Stimulated activated effector memory CD8-positive, alpha-beta T cell treated with anti-CD3 and anti-CD28 coated beads, Interleukin-12 subunit alpha, Interleukin-12 subunit beta, amount 100 ng/mL, for 72 hours (primary cell): ENCODE data around the gene LDLRAD2.

Experiments
- ATAC-seq: fragments of 150-1000 bp; cut with Tn5 transposase; 2 replicates; pipeline ENCODE4 v1.10.0; 2021
- DNase-seq, 2 donors: peaks; one replicate each; pipeline ENCODE4 v3.0.0; 2021 to 2022; ENCODE audit warnings: low spot score in 2 of 2
- H3K27ac Mint-ChIP-seq: one replicate; pipeline ENCODE4 v1.8.0; 2022; ENCODE audit warnings: mild to moderate bottlenecking, mixed read lengths
- H3K36me3 Mint-ChIP-seq: one replicate; pipeline ENCODE4 v1.8.0; 2022; ENCODE audit warnings: mild to moderate bottlenecking, mixed read lengths
- H3K4me1 Mint-ChIP-seq: one replicate; pipeline ENCODE4 v1.8.0; 2022; ENCODE audit warnings: mixed read lengths
- H3K4me3 Mint-ChIP-seq: one replicate; pipeline ENCODE4 v1.8.0; 2022; ENCODE audit warnings: mild to moderate bottlenecking, mixed read lengths
- H3K9me3 Mint-ChIP-seq: one replicate; pipeline ENCODE4 v1.8.0; 2022; ENCODE audit warnings: mixed read lengths

Gene LDLRAD2

DNA sequence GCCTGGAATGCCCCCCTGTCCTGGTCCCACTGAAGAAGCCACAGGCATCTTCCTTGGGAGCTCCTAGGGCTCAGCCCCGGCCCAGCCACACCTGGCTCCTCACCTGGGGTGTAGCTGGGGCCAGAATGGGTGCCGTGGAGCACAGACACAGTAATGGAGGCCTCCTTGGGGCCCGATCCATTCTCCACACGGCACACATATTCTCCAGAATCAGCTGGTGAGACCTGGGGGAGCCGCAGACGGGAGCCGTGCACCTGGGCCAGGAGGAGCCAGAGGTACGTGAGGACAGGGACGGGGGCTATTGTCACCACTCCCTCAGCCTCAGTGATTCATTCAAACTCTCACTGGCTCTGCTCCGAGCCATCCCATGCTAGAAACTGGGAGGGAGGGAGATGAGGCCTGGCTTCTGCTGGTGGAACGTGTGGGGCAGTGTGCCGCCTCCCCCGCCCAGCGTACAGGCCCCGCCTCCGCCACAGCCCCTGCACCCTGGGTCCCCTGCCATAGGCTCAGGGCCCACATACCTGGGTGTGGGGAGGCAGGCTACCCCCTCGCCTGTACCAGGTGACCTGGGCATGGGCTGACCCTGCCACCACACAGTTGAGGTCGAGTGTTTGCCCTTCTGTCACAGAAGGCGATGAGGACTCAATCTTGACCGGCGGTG, 42.2 kb downstream of the LDLRAD2 start:
- DNase-seq (no peak), ATAC-seq (no peak)
- H3K9me3 Mint-ChIP-seq: no peaks in the 10 kb centered on the region
- no peak overlapping the region for H3K4me3 Mint-ChIP-seq
- H3K27ac Mint-ChIP-seq: no peak overlapping the region
- H3K4me1 Mint-ChIP-seq: peaks cover 18% of the 10 kb centered on the region
- H3K36me3 Mint-ChIP-seq: no peaks in the 10 kb centered on the region

DNA sequence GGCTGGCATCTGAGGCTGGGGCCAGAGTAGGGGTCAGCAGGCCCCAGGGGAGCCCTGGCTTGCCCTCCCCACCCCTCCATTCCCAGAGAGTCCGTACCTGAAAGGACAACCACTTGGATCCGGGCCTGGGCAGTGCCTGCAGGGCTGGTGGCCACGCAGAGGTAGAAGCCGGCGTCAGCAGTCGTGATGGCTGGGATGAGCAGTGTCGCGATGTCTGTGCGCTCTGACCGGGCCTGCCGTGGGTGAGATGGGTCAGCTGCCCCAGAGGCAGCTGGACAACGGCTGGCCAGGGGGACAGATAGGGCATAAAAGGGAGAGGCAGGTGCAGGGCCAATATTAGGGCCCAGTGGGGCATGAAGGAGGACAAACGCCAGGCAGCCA, 42.7 kb downstream of the LDLRAD2 start:
- DNase-seq (no peak), ATAC-seq (no peak)
- Mint-ChIP-seq H3K27ac (no peak overlapping the region), H3K36me3 (no peaks in the 10 kb centered on the region), H3K4me1 (peaks cover 18% of the 10 kb centered on the region), H3K4me3 (no peak overlapping the region), H3K9me3 (no peaks in the 10 kb centered on the region)

DNA sequence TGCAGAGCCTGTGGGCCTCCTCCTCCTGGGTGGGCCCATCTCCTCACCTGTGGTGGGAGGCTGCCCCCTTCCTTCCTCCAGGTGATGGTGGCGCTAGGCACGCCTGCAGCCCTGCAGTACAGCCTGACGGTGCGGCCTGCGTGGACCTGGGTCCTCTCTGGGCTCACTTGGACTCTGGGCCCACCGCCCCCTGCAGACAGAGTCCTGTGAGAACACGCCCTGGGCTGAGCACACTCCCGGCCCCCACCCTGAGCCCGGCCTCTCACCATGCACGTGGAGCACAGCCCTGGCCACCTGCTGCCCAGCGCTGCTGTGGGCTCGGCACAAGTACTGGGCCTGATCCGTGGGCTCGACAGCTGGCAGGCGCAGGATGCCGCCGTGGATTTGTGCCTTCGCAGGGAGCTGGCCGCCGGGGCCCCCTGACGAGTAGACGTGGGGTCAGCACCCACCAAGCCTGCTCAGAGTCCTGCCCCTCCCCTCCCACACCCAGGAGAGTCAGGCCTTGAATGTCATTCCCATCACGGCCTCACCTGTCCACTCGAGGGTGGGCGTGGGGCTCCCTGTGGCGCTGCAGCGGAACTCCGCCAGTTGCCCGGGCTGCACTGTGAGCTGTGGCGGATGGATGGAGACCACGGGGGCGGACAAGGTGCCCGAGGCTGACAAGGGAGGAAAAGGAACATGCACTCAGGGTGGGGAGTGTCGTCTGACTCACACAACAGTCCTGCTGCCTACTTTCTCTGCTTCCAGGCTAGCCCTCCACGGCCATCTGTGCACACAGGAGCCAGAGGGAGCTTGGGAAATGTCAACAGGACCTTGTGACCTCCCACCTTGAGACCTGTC, 43.4 kb downstream of the LDLRAD2 start:
- no peaks in the 10 kb centered on the region for H3K36me3 Mint-ChIP-seq
- DNase-seq: no peak
- ATAC-seq: no peak
- H3K27ac Mint-ChIP-seq: no peak overlapping the region
- H3K4me3 Mint-ChIP-seq: no peak overlapping the region
- peaks cover 18% of the 10 kb centered on the region for H3K4me1 Mint-ChIP-seq
- no peaks in the 10 kb centered on the region for H3K9me3 Mint-ChIP-seq

DNA sequence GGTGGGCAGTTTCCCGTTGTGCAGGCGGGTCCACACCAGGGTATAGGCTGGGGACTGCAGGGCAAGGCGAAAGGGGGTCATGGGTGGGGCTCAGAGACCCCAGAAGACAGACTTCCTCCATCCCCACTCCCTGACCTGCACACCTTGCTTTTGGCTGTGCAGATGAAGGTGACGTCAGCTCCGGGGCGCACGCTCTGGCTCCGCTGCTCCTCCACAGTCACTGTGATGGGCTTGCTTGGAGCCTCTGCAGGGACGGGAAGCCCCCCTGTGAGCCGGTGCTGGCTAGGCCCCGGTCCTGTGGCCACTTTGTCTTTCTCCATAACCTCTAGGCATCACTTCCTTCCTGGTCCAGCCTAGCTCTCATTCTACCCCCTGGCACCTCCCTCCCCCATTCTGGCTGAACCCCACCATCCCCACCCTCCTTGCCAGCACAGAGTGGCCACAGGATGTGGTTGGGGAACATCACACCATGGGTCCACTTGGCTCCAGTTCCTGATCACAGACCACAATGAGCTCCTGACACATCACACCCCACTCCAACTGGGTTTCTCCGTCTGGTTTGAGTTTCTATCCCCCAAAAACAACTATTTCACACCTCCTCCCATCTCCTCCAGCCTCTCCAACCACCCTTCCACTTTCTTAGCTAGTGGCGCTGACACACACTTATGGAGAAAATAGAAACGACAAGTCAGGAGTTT, 45.2 kb downstream of the LDLRAD2 start:
- H3K36me3 Mint-ChIP-seq: no peaks in the 10 kb centered on the region
- no peak for ATAC-seq
- H3K4me1 Mint-ChIP-seq: peaks cover 14% of the 10 kb centered on the region
- H3K9me3 Mint-ChIP-seq: no peaks in the 10 kb centered on the region
- H3K4me3 Mint-ChIP-seq: no peak overlapping the region
- H3K27ac Mint-ChIP-seq: no peak overlapping the region
- no peak for DNase-seq

DNA sequence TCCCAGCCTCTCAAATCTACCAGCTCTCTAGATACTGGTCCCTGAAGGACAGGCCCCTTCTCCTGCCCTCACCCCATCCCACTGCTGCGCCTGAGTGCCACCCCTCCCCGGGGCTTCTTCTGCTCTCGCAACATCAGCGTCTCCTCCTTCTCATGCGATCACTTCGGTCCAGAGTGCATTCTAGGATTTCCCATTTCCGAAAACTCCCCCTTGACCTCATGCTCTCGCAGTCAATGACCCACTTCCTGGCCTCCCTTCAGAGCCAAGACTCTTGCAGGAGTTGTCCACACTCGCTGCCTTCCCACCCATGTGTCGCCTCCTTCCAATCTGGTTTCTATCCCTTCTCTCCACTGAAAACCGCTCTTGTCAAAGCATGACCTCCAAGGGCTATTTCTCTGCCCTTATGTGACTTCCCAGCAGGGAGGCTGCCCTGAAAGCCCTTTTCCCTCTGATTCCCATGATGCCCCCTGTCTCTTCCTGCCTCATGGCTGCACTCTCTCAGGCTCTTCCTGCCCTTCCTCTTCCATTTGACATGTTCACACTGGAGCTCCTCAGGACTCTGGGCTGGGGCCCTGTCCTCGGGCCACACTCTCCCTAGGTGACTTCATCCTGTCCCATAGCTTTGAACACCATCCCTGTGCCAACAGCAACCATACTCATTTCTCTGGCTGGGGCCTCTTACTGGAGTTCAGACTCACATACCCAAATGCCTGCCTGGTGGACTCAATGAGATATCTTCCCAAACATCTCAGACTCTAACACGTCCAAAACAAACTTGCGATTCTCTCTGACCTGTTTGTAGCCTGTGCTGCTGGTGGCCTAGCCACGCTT, 46.0 kb downstream of the LDLRAD2 start:
- Mint-ChIP-seq H3K36me3 (no peaks in the 10 kb centered on the region), H3K4me1 (peaks cover 12% of the 10 kb centered on the region), H3K27ac (peak overlapping the region; percentile 14), H3K4me3 (no peak overlapping the region), H3K9me3 (no peaks in the 10 kb centered on the region)
- DNase-seq: no peak
- no peak for ATAC-seq

DNA sequence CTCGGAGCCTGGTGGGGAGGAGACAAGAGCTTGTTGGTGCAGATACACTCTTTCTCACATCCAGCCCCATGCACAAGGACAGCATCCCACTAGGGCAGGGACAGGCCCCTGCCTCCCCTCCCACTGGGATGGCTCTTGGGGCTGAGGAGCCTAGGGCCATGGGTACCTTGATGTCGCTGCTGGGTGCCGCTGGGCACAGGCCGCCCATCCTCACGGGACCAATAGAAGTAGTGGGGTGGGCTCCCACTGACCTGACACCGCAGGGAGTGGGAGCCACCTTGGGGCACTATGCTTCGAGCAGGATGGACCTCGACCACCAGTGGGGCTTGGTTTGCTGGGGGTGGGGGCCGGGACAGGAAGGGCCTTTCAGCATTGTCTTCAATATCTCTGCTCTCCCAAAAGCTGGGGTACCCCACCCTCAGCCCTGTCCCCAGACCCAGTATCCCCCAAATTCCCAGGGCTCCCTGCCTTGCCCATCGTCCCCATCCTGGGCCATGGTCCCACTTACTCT, 47.7 kb downstream of the LDLRAD2 start:
- Mint-ChIP-seq H3K36me3 (no peaks in the 10 kb centered on the region), H3K9me3 (no peaks in the 10 kb centered on the region), H3K4me3 (no peak overlapping the region), H3K4me1 (peaks cover 12% of the 10 kb centered on the region), H3K27ac (no peak overlapping the region)
- ATAC-seq (no peak), DNase-seq (no peak)

DNA sequence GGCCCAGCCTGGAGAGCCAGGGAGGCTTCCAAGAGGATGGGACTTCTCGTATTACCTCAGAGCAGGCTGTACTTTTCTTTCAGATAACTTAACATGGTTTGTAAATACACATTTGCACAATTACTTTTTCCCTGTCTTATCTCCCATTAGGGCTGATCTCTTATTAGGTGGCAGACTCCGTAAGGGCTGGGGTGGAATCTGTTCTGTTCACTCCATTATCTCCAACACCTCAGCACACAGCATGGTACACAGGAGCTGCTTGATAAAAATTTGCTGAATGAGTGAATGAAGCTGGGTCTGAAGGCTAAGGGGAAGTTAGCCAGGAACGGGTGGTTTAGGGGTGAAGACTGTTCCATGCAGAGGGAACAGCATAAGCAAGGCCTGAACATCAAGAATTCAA, 48.9 kb downstream of the LDLRAD2 start:
- Mint-ChIP-seq H3K36me3 (no peaks in the 10 kb centered on the region), H3K4me1 (peaks cover 12% of the 10 kb centered on the region), H3K4me3 (no peak overlapping the region), H3K9me3 (no peaks in the 10 kb centered on the region), H3K27ac (no peak overlapping the region)
- ATAC-seq (no peak), DNase-seq (no peak)

DNA sequence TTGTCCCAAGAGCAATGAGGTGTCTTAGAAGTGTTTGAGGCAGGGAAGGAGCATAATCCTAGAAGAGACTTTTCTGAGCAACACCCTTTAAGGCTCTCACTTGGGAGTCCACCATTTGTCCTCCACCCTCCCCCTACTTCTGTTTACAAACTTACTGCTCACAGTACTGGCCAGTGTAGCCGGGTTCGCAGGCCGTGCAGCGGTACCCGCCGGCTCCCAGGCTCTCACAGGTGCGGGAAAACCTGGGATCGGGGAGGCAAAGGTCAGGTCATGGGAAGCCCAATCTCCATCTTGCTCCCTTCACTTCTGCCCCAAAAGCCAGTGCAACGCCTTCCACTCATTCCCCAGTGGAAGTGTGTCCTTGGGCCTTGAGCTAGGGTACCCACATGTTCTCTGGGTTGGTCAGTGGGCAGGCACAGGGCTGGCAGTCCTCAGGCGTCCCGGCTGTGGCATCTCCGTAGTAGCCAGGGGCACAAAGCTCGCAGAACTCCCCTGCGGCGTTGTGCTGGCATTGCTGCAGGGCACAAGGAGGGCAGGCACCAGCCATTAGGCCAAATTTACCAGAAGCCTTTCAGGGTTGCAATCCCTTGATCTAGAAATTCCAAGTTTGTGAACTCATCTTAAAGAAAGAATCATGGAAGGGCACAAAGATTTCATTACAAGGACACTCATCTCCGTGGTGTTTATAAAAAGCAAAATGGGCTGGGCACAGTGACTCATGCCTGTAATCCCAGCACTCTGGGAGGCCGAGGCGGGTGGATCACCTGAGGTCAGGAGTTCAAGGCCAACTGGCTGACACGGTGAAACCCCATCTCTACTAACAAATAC, 49.8 kb downstream of the LDLRAD2 start:
- no peak for ATAC-seq
- DNase-seq: no peak
- Mint-ChIP-seq H3K36me3 (no peaks in the 10 kb centered on the region), H3K4me3 (no peak overlapping the region), H3K27ac (no peak overlapping the region), H3K9me3 (no peaks in the 10 kb centered on the region), H3K4me1 (peaks cover 12% of the 10 kb centered on the region)

DNA sequence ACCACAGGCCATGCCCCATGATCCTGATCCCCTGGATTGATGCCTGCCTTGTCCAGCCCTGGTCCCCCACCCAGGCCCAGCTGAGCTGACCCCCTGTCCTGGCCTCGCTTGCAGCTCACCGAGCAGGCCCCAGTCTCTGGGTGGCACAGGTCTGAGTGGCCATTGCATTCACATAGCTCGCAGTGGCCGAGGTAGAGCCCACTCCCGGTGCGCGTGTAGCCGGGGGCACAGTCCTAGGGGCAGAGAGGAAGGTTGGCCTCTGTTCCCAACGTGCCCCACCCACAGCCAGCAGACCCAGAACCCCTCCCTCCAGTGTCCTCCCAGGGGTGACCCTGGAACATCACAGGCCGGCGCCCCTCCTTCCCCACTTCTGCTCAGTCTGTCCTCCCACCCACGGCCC, 51.9 kb downstream of the LDLRAD2 start:
- no peak for DNase-seq
- no peak for ATAC-seq
- Mint-ChIP-seq H3K4me3 (no peak overlapping the region), H3K4me1 (no peaks in the 10 kb centered on the region), H3K36me3 (no peaks in the 10 kb centered on the region), H3K9me3 (no peaks in the 10 kb centered on the region), H3K27ac (no peak overlapping the region)

DNA sequence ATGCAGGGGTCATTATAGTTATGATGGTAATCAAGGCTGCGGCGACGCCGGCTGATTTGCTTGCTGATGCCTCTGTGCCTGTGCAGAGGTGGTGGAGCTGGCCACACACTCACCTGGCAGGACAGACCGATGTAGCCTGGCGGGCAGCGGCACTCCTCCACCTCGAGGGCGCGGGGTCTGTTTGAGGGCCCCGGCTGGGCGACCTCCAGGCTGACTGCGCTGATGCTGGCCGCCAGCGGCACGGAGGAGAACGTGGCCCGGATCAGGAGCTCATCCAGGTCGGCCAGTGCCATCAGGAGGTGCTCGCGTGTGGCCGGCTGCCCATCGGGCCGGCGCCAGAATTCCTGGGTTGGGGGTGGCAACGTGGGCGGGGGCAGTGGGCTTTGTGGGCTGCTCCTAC, 52.7 kb downstream of the LDLRAD2 start:
- no peaks in the 10 kb centered on the region for H3K36me3 Mint-ChIP-seq

DNA sequence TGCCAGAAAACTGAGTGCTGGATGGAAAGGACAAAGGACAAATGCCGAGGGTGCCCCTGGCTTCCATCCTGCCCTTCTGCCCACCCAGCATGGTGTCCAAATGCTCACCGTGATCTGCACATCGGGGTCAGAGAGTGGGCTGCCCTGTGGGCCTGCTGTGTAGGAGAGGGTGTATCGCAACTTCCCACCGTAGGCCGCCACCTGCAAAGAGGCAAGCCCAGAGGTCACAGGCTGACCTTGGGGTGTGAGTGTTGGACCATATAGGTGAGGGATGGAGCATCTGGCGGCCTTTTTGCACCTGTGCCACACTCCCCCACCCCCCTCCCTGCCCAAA, 53.5 kb downstream of the LDLRAD2 start:
- H3K4me3 Mint-ChIP-seq: no peak overlapping the region
- no peaks in the 10 kb centered on the region for H3K4me1 Mint-ChIP-seq
- H3K27ac Mint-ChIP-seq: no peak overlapping the region
- ATAC-seq (no peak), DNase-seq (no peak)
- no peaks in the 10 kb centered on the region for H3K9me3 Mint-ChIP-seq
- H3K36me3 Mint-ChIP-seq: no peaks in the 10 kb centered on the region

More for the DNA sequence above, 52.7 kb downstream of the LDLRAD2 start:
- Mint-ChIP-seq H3K4me1 (no peaks in the 10 kb centered on the region), H3K9me3 (no peaks in the 10 kb centered on the region), H3K27ac (no peak overlapping the region), H3K4me3 (no peak overlapping the region)
- ATAC-seq (no peak), DNase-seq (no peak)

DNA sequence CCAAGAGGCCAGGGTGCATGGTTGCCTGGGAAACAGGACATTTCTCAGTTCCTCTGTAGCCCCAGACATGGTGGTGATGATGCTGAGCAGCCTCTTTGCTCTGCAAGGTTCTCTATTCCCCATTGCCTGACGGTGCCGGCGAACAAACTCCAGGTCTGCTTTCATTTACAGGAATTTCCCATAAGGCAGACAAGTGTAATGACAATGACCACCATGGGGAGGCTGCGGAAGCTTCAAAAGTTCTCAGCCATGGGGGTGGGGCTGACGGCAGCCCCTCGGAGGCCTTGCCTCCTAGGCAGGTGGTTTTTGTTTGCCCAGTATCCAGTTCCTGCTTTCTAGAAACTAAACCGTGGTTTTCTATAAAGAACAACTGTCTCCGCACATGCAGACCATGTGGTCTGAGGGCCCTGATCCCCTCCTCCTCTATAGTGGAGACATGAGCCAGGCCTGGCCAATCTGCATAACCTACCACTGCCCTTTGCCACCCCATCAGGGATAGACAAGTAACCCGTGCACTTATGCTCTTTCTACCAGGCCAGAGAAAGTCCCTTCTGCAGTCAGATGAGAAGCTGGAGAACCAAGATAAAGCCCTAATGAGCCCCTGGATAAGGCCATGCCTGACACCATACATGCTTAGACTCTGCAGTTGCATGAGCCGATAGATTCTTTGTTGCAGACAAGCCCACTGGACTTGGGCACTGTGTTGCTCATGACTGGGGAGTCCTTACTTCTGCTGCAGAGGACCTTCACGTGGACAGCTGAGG, 54.1 kb downstream of the LDLRAD2 start:
- no peak overlapping the region for H3K27ac Mint-ChIP-seq
- ATAC-seq (no peak), DNase-seq (no peak)
- no peaks in the 10 kb centered on the region for H3K36me3 Mint-ChIP-seq
- H3K4me1 Mint-ChIP-seq: no peaks in the 10 kb centered on the region
- no peaks in the 10 kb centered on the region for H3K9me3 Mint-ChIP-seq
- H3K4me3 Mint-ChIP-seq: no peak overlapping the region

DNA sequence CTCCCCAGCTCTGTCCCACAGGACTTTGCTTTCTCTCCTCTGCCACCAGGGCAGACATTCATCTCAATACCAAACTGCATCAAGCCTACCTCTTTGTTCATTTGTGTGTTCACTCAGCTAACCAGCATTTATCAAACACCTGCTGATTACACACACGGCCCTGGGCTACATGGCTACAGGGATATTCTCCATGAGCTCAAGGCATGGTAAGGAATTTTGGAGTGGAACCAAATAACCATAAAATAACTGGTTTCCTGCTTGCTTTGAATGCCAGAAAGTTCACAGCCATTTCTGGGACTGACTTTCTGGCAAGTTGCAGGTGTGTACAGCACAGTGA, 54.6 kb downstream of the LDLRAD2 start:
- DNase-seq (no peak), ATAC-seq (no peak)
- Mint-ChIP-seq H3K36me3 (no peaks in the 10 kb centered on the region), H3K4me1 (no peaks in the 10 kb centered on the region), H3K9me3 (no peaks in the 10 kb centered on the region), H3K4me3 (no peak overlapping the region), H3K27ac (no peak overlapping the region)

DNA sequence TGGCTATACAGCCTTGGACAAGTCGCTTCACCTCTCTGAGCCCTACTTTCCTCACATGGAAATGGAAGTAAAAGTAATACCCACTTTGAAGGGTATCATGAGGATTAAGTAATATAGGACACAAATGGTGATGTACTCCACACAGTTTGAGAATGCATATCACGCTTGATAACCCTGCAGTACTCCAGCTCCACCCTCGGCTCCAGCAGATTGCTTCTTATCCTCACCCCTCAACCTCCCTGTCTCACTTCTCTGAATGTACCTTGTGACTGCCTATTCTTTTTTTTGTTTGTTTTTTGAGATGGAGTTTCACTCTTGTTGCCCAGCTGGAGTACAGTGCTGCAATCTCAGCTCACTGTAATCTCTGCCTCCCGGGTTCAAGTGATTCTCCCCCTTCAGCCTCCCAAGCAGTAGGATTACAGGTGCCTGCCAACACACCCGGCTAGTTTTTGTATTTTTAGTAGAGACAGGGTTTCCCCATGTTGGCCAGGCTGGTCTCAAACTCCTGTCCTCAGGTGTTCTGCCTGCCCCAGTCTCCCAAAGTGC, 55.5 kb downstream of the LDLRAD2 start:
- H3K4me3 Mint-ChIP-seq: no peak overlapping the region

More for the DNA sequence above, 55.5 kb downstream of the LDLRAD2 start:
- Mint-ChIP-seq H3K4me1 (peaks cover 6% of the 10 kb centered on the region), H3K27ac (no peak overlapping the region), H3K9me3 (no peaks in the 10 kb centered on the region), H3K36me3 (no peaks in the 10 kb centered on the region)
- ATAC-seq (no peak), DNase-seq (no peak)
